NCI-H2029 (cell line): ENCODE data around the gene MAFB.
"Not testable (repeated sequence)": the region's sequence is repeated elsewhere in the genome, so short reads cannot be mapped to it uniquely, and the experiment has no call there.

Experiments used
- DNase-seq: peaks from one replicate; lab custom pipeline; 2025; lab: John Stamatoyannopoulos, UW

MAFB gene

DNA sequence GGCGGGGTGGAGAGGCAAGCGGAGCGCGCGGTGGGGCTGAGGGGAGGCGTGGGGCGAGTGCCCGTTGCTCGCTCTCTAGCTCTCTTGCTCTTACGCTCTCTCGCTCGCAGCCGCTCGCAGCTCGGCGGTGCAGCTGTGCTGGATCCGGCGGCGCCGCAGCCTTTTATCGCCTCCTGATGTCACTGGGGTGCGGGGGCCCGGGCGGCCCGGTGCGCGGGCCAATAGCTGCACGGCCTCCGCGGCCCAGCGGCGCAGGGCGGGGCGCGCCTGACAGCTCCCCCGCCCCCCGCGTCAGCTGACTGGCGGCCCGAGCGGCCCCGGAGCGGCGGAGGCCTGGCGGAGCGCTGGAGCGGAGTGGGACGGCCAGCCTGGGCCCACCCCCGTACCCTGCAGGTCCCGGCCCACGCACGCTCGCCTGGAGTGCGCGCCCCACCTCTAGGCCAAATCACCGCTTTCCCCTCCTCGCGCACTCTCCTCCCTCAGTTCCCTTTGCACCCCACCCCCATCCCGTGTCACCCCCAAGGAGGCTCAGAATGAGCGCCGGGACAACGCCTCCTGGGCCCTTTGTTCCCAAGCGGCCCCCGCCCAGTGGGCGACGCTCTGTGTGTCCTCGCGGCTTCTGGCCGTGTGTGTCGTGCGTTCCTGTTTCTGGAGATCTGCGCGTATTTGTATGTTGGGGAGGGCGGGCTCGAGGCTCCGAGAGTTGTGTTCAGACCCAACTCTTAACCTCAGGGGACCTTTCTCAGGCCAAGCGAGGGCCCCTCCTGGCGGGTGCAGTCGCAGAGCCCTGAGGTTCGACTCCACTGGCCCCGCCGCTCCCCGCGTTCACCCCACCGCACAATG lies at the start of gene MAFB:
MAFB (minus strand) TSS at position 137 of the 843 bp plus-strand sequence. CDS start 386 bp downstream, outside the sequence.
- DNase-seq, result peak; percentile 80

DNA sequence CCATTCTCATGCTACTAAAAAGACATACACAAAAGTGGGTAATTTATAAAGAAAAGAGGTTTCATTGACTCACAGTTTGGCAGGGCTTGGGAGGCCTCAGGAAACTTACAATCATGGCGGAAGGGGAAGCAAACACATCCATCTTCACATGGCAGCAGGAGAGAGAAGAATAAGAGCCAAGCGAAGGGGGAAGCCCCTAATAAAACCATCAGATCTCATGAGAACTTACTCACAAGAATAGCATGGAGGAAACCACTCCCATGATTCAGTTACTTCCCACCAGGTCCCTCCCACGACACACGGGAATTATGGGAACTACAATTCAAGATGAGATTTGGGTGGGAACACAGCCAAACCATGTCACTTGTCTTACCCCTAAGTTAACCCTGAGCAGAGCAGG lies 47.4 kb upstream of the MAFB start:
- not testable (repeated sequence) for DNase-seq

DNA sequence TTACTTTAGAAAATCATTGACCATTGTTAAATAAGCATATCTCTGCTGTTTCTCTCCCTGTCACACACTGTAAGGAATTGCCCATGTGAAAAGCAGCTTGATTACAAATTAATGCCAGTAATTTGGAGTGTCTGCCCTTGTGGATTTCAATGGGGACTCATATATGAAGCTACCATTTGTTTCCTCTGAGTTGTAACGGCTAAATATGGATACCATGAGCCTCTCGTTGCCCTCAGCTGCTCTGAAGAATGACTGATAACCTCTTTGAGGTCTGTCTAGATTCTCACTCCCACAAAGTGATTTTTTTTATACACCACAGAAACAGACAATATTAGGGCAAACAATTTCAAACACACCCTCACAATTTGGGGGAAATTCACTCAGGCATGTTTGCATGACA lies 40.0 kb upstream of the MAFB start:
- DNase-seq, result no peak

DNA sequence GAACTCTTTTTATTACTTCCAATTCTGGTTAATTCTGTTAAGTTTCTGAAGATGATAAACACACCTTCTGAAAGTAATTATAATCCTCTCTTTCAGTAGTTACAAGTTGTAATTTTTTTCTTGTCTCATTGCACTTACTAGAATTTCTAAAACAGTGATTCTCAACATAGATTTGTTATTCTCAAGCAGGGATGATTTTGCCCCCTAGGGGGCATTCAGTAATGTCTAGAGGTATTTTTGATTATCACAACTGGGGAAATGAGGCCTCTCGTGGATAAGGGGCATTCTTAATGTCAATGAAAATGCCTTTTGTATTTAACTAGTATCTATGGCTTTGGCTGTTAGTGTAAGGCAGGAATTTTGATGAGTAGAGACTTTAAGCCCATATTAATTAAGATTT lies 39.4 kb upstream of the MAFB start:
- DNase-seq, result no peak

DNA sequence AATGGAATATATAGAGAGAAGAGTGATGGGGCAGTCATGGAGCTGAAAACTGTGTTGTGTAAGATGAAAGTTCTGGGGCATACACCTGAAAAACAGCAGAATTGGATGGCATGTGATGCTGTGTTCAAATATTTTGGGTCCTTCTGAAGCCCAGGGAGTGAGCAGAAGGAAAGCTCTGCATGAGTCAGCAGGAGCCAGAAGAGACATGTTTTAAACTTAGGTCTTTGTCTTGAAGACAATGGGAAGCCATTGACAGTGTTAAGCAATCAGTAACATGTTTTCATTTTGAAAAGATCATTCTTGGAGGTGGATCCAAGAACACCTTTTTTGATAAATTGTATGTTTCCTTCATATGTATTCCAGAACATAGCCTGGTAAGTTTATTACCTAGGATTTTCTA lies 38.9 kb upstream of the MAFB start:
- no peak for DNase-seq

DNA sequence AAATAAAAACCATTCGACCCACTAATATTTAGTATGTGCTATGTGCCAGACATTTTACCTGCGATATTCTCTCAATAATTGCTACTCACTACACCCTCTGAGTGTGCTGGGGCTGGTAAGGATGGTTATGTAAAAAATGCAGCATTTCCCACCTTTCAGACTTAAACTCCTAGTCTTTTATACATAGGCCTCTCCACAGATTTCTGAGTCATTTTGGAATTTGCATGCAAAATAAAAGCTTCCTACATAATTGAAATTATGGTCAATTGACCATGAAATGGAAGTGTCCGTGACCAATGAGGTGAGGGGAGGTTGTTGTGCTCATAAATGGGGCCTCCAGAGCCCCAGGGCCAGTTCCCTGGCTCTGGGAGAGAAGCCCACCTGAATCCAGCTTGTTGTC lies 37.7 kb upstream of the MAFB start:
- DNase-seq, result no peak

DNA sequence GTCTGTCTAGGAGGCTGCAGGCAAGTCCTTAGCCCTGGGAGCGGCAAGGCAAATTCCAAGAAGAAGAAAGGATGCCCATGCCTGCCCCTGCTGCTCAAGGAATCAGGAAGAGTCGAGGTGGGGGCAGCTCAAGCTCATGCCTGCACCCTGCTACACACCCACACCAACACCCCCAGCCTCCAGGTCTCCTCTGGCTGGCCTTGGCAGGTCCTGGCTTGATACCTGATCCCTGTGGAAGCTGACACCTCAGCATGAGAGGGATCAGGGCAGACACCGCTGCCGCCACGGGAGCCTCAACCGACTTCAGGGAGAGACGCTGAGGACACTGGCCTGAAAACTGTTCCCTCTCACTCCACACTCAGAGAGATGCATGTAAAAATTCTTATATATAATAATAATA lies 35.5 kb upstream of the MAFB start:
- DNase-seq, result no peak

DNA sequence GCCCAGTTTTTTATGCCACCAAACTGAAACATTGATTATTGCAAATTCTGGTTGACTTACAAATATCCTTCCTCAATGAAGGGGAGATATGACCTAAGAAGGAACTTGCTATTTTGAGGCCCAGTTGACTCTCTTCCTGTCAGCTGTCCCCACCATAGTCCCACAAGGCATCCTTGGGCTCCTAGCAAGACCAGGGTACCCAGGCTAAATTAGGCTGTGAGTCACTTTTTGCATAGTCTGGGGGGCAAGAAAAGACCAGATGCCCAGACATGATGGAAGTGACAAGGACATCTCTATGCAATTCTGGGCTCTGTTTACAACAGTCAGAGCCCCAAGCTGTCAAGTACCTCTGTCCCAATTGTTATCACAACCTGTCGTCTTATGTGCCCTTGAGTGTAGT lies 31.8 kb upstream of the MAFB start:
- DNase-seq, result no peak

DNA sequence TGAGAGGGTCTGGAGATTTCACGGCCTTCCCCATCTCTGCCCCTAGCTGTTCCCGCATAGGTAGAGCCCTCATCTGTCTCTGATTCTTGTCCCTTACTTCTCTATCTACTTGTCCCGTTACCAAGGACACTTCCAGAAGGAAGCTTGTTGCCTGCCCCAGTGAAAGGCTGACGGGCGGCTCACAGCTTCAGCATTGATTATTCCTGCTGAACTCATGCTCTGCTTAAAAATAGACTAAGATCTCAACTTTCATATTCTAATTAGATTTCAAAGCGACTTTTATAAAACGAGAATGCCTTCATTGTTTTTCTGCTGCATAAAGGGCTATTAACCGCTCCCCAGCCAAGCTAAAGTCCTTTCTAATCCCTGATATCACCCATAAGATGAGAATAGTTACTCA lies 31.1 kb upstream of the MAFB start:
- no peak for DNase-seq

DNA sequence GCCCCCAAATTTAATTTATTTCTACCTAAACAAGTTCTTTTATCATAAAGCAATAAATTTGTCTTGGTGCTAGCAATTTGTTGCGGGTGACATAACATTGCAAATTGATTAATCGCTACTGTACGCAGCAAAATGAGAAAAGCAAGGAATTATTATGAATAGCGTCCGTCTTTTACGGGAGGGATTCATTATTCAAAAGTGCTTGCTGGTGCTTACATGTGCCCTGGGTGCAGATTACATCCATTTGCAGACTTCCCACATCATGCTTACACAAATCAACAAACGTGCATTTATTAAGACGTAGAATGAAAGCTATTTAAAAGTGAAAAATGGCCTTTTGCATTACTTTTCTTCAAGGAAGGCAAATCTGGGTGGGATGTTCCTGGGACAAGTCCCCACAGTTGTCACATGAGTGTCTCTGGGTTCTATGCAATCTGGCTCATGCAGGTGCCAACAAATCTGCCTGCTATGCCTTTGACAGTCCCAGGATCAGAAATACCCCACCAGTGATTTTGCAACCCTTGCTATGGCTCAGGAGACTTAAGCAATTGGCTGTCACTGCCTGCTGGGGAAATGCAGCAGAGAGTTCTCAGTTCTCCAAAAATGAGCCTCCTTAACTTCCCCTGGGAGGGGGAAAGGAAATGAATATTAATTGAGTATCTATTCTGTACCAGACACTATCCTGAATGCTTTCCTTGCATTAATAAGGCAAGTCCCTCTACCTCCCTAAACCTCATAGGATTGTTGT lies 30.1 kb upstream of the MAFB start:
- no peak for DNase-seq

DNA sequence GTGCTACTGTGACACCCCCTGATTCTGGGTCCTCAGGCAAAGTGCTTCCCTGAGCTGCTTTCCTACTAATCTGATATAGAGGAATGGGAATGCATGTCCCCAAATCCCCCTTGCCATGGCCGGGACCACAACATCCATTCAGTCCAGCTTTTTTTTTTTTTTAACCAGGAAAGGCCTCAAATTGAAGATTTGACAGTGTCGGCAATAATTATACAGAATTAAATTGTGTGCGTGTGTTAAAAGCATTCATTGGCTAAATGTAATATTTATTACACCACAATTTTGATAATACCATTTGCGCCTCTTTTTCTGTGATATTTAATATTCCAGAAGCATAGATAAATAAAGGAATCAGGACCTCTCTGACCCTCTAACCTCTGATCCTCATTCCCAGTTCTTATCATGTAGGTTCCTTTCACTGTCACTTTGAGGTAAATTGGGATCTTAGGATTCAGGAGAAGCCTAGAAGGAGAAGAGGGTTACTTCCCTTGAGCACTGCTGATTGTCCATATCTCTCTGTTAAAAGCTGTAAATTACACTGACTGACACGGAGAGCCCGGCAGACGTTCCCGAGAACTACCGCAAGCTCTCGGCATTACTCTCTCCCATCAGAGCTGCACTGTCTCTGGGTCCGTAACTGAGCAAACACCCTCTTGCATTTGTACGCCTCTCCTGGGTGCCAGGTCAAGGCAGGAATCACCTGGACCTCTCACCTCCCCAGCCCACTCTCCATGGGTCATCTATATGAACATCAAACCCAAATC lies 29.4 kb upstream of the MAFB start:
- no peak for DNase-seq

DNA sequence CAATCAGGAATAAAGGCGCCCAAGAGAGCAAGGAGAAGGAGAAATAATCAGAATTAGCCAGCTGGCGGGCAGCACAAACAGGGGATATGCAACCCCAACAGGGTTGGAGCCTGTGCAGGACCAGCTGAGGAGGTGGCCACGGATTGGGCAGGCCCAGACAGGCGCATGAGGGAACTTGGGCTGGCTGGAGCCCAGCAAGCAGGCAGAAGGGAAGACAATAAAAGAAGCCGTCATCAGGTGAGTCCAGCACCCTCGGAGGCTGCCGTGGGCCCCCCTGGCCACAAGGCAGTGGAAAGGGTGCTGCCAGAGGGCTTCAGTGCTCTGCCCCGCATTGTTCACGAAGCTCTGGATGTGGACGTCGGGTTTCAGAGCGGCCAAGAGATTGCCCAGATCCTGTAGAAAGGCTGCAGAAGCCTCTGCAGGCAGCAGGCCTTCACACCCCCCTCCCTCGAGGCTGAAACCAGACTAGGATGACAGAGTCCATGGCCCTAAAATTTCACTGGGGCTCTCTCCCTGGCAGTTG lies 28.4 kb upstream of the MAFB start:
- DNase-seq, result no peak

DNA sequence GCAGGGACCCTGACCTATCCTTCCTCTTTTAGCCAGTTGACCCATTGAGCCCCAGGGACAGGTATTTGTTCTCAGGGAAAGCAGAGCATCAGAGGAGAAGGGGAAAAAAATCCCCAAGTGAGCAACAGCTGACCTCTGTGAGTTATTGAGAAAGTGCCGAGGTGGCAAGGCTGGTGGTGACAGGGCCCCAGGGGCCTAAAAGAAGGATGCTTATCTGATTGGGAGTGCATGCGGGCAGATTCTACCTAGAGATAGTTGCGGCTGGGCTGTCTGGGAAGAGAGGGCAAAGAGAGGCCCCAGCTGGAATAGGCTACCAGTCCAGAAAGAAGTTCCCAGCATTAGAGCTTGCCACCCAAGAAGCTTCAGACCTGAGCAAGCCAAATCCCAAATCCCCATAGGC lies 26.5 kb upstream of the MAFB start:
- DNase-seq, result no peak

DNA sequence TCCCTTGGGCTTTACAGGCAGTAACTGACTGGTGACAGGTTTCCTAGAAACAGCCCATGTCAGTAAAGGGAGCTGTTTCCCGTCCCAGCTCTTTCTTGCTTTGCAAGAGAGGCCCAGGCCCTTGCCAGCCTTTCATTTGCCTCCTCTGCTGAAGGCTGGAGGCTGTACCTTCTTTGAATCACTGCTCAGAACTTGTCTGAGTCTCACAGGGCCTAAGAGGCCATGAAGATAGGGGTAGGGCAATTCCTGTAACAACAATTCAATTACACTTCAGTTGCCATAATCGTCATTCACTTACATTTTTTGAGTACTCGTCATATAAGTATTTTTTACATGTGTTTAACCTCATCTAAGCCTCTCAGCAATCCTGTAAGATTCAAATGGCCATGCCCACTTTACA lies 25.9 kb upstream of the MAFB start:
- DNase-seq, result no peak

DNA sequence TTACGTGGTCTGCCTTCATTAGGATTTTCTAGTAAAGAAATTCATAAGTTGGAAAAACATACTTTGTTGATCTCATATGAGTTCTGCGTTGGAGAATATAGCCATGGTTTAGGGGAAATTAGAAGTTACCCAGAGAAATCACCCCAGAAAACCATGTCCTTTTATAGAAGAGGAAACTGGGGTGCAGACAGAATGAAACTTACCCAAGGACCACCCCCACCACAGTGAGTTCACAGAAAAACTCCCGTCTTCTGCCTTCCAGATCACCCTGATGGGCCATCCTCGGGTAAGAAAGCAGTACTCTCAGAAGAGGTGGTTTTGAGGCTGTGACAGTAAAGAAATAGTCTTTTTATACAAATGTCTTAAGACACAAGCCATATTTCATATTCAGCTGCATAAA lies 25.1 kb upstream of the MAFB start:
- DNase-seq, result no peak

DNA sequence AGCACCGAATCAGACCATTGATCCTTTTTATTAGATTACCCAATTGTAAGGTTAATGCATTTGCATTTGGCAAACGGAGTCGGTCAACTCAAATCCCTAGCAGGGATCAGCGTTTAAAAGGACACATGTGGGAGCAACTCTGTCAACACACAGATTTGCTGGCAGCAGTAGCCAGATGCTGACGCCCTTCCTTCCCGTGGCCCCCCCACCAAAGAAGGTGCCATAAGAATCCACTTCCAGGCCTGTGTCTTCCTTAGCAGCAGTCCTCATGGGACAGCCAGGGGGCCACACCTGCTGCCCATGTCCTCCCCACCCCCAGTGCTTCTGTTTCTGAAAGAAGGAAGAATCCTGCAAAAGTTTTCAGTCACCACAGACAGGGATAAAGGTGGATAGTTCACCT lies 24.5 kb upstream of the MAFB start:
- DNase-seq, result no peak

DNA sequence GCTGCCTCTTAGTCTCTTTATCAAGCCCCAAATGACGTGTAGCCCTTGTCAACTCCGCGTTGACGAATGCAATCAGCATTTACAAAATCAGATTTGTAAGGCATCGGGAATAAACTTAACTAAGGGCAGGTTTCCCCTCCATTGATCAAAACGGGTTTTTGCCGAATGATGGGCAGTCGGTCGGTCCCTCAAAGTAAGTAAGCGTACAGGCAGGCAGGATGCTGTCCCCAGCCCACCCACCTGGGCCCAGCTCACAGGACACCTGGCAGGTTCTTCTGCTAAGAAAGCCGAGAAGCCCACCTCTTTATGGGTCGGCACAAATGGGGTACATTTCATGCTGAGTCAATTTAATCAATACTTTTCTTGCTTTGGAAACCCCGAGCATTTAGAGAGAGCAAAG lies 22.0 kb upstream of the MAFB start:
- no peak for DNase-seq

DNA sequence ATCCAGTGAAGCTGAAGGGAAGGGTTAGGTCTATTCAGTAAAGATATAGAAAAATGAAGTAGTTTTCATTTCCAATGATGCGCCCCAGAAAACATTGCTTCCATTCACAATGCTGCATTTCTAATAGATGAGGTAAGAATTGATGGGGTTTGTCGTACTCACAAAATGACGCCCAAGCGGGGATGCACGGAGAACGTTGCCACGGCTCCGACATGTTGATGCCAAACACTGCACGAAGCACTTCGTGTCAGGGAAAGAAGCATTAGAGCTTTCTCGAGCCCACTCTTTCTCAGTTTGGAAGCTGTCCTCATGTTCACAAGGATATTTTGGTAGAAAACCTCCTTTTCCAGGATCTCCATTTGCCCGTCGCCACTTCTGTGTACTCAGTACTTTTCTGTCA lies 21.6 kb upstream of the MAFB start:
- no peak for DNase-seq

DNA sequence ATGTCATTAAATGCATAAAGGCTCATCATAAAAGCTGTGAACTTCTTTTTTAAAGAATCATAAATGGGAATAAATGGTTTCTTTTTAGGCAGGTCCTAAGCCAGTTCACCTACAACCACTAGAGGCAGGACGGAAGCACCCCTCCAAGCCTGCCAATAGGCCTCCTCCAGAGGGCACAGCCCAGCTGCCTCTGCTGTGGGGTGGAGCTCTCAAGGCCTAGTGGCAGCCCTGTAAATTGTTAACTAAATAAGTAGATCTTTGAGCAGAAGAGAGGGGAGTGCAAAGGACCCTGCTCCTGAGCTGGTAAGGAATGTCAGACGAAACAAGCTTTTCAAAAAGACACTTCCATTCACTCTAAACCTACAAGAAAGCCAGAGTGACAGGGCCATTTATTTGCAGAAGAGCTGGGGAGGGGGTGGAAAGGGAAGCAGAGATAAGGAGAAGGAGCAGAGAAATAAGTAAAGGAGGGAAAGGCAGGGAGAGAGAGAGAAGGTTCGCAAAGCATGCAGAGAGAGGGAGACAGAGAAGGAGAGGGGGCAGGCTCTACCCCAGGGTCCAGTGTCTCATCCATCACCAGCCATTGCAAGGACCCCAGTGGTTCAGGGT lies 18.0 kb upstream of the MAFB start:
- no peak for DNase-seq

DNA sequence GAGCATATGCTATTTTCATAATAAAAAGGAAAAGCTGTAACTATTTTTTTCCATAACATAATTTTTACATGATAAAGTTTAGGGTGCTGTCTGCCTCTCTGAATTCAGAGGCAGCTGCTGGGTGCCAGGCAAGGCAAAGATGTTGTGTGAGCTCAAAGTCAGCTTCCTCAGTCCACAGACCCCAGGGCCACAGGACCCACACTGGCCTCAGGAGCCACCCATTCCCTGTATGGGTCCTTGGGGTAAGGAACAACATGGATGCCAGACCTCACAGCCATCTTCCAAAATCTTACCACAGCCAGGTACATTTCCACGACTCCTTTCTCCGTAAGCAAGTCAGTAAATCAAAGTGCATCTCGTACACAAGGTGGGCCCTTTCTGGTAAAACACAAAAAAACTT lies 16.4 kb upstream of the MAFB start:
- DNase-seq, result no peak

DNA sequence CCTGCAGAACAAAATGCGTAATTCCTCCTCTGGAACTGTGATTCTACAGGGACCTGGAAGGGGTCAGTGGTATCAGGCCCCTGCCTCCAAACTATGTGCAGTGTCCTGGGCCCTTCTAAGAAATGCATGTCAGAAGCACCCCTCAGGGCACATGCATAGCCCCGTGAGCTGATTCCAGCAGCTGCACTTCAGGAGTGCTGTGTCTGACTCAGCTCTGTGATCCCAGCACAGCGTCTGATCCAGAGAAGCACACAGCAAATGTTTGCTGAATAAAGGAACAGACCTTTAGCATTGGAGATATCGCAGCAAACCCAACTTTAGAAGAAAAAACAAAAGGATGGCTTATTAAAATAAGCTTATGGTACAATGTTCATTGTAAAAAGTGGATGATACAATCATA lies 15.8 kb upstream of the MAFB start:
- DNase-seq, result no peak

DNA sequence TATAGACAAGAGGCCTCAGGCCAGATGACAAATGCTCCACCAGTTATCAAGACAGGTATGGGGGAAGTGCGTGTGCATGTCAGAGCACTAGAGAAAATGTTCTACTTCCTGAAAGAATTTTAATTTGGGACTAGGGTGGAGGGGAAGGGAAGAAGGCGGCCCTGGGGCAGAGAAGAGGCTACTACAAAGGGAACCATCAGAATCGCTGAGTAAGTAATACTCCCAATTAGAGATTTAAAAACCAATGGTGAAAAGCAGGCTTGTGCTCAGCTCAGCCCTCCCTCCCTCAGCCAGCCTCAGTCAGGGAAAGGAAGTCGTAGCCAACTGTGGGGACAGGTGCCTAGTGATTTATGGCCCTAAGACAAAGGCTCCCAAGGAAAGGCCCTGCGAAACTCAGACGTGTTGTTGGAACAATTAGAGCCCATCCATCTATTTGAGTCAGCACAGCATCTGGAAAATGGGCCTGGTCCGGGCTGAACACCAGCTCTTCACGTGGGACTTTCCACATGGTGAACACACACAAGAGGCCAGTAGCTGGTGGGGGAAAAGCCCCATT lies 15.0 kb upstream of the MAFB start:
- no peak for DNase-seq
